K562 (cell line): ENCODE data around the gene HAPLN3. TPM values are rescaled to one million over a fixed set of nuclear protein-coding genes. Genes with fewer than 3 reads are reported as not detected.
A peak's percentile ranks its signal among the peaks of the same experiment; 100 is the strongest.

Experiments used
- AFF4 ChIP-seq: sonication (generic); formaldehyde crosslinking; IDR thresholded peaks from 2 replicates; pipeline ENCODE4 v1.8.0; 2023; ENCODE audit warnings: mild to moderate bottlenecking, missing genetic modification reagents
- CHD1 ChIP-seq: fragments of 200-600 bp; sonication (generic); IDR thresholded peaks from one replicate; pipeline ENCODE4 v1.6.1; 2012; ENCODE audit warnings: mild to moderate bottlenecking, moderate library complexity, low read length, inconsistent platforms
- CTBP1 ChIP-seq: fragments of 450-650 bp; IDR thresholded peaks from 2 replicates; pipeline ENCODE4 v1.6.1; 2016; ENCODE audit warnings: borderline replicate concordance
- FOXK1 ChIP-seq: sonication (generic); formaldehyde crosslinking; IDR thresholded peaks from 2 replicates; pipeline ENCODE4 v1.8.0; 2022; ENCODE audit warnings: missing genetic modification reagents, mild to moderate bottlenecking, borderline replicate concordance
- FOXM1 ChIP-seq, 2 experiments: fragments of 450-650 bp in 1 of 2; sonication (generic) in 1 of 2; formaldehyde crosslinking in 1 of 2; IDR thresholded peaks; 2 replicates each; pipeline versions ENCODE4 v1.6.1 to v1.9.0; 2017 to 2022; ENCODE audit warnings: low read depth in 2 of 2, mild to moderate bottlenecking in 2 of 2, missing genetic modification reagents in 1 of 2, moderate library complexity in 1 of 2
- GTF2E2 ChIP-seq: fragments of 200-800 bp; sonication (Bioruptor generic); IDR thresholded peaks from 2 replicates; pipeline ENCODE4 v1.6.1; 2016; ENCODE audit warnings: missing genetic modification characterization, missing compliant biosample characterization
- HDAC2 ChIP-seq: fragments of 450-650 bp; IDR thresholded peaks from 2 replicates; pipeline ENCODE4 v1.6.1; 2016; ENCODE audit warnings: mild to moderate bottlenecking
- KAT8 ChIP-seq: fragments of 450-650 bp; IDR thresholded peaks from 2 replicates; pipeline ENCODE4 v1.6.1; 2016; ENCODE audit warnings: low read depth, mild to moderate bottlenecking
- NR3C1 ChIP-seq: sonication (generic); formaldehyde crosslinking; IDR thresholded peaks from 2 replicates; pipeline ENCODE4 v1.8.1; 2022; ENCODE audit warnings: missing genetic modification reagents
- ZNF318 ChIP-seq, 2 experiments: fragments of 450-650 bp; IDR thresholded peaks; 2 replicates each; pipeline ENCODE4 v1.6.1; 2016; ENCODE audit warnings: mild to moderate bottlenecking in 2 of 2, borderline replicate concordance in 1 of 2, low read depth in 1 of 2, moderate library complexity in 1 of 2
- ZNF655 ChIP-seq: fragments of 250-450 bp; sonication (Bioruptor Pico); IDR thresholded peaks from 2 replicates; pipeline ENCODE4 v1.5.0; 2021
- polyA plus RNA-seq, 8 experiments: library from polyadenylated mRNA; depleted of rRNA in 4 of 8; stranded (reverse) in 5 of 8; unstranded in 3 of 8; fragments of >200 nt; fragmentation: Nextera tagmentation in 2 of 8; fragmentation: Illumina TruSeq in 1 of 8; extraction: Ambion mirVana in 2 of 8; extraction: Trizol in 1 of 8; gene quantifications; 2 replicates each; pipeline versions ENCODE4 v1.2.1 to v1.2.3, GENCODE V29; 2011 to 2014; ENCODE audit warnings: inconsistent platforms in 1 of 8, missing spikeins in 1 of 8
- total RNA-seq, 7 experiments: library from RNA; depleted of rRNA in 6 of 7; stranded (reverse); fragments of >200 nt in 6 of 7; fragmentation: Illumina TruSeq in 2 of 7; extraction: Trizol in 2 of 7; gene quantifications; 2 replicates each; pipeline versions ENCODE4 v1.2.1 to v1.2.3, GENCODE V29; 2011 to 2021; ENCODE audit warnings: low replicate concordance in 1 of 7

HAPLN3 gene
- total and polyA plus RNA-seq, 9 of the 15 experiments (the other 6 are each of a cell fraction or from before 2014, with no cell fraction given) = 0.04 to 2.4 (median 0.65) TPM

- TF ChIP-seq KAT8 (no peak), CTBP1 (peak; percentile 52), HDAC2 (no peak), CHD1 (no peak), NR3C1 (CRISPR knock-in tag) (no peak), AFF4 (CRISPR knock-in tag) (peak; percentile 92), ZNF655 (no peak), ZNF318 (IDR thresholded peaks at IDR 0.05; ENCODE audit: borderline replicate concordance in 1 of 2, low read depth in 1 of 2) (no peak), FOXM1 (IDR thresholded peaks at IDR 0.05; ENCODE audit: low read depth) (no peak), FOXM1 (CRISPR knock-in tag; IDR thresholded peaks at IDR 0.05; ENCODE audit: low read depth) (no peak), GTF2E2 (tag) (peak; percentile 19), FOXK1 (CRISPR knock-in tag) (no peak)
Measured at GRCh38 chr15:88913017-88913849, 17.9 kb upstream of the HAPLN3 start, which contains the start of gene MFGE8 (continued).
